Breast epithelium (tissue), 3 donors: ENCODE results near the gene FHOD3.

Experiments
- POLR2A ChIP-seq: fragments of 450-650 bp; IDR thresholded peaks from one replicate; pipeline ENCODE4 v1.6.1; 2016; ENCODE audit warnings: antibody characterized with exemption, mild to moderate bottlenecking, moderate library complexity
- TF ChIP-seq, protein P1 (sequence below), 3 donors: fragments of 450-650 bp; IDR thresholded peaks; one replicate each; pipeline ENCODE4 v1.5.1; 2016 to 2017; ENCODE audit warnings: antibody characterized with exemption in 3 of 3, mild to moderate bottlenecking in 3 of 3, moderate library complexity in 3 of 3

- TF ChIP-seq, protein P1, sequence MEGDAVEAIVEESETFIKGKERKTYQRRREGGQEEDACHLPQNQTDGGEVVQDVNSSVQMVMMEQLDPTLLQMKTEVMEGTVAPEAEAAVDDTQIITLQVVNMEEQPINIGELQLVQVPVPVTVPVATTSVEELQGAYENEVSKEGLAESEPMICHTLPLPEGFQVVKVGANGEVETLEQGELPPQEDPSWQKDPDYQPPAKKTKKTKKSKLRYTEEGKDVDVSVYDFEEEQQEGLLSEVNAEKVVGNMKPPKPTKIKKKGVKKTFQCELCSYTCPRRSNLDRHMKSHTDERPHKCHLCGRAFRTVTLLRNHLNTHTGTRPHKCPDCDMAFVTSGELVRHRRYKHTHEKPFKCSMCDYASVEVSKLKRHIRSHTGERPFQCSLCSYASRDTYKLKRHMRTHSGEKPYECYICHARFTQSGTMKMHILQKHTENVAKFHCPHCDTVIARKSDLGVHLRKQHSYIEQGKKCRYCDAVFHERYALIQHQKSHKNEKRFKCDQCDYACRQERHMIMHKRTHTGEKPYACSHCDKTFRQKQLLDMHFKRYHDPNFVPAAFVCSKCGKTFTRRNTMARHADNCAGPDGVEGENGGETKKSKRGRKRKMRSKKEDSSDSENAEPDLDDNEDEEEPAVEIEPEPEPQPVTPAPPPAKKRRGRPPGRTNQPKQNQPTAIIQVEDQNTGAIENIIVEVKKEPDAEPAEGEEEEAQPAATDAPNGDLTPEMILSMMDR (IDR thresholded peaks at IDR 0.05) = no peak
- no peak for TF ChIP-seq POLR2A
These were observed 203.6 kb downstream of the FHOD3 start for GRCh38 chr18:36501100-36501499.
